ENCODE results near the gene REEP3.

The REEP3 gene

DNA sequence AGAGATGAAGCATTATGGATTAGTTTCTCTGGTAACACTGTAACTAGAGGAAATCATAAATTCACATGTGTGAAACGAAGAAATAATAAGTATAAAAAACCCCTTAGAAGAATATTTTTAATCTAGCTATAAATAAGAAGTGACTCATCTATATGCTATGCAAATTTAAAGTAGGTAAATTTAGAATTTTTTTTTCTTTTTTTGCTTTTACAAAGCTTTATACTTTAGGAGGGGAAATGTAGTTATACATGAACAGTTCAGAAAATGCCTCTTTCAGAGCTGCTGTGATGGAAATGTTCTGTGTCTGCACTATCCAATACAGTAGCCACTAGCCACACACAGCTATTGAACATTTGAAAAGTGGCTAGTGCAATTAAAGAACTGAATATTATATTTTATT is 87.3 kb downstream of the REEP3 start:
- TF ChIP-seq GATA2 (IDR thresholded peaks at IDR 0.05; ENCODE audit: low read depth, low read length) = no peak
- TF ChIP-seq GATA3 (IDR thresholded peaks at IDR 0.05; ENCODE audit: low read depth, low read length) = no peak

DNA sequence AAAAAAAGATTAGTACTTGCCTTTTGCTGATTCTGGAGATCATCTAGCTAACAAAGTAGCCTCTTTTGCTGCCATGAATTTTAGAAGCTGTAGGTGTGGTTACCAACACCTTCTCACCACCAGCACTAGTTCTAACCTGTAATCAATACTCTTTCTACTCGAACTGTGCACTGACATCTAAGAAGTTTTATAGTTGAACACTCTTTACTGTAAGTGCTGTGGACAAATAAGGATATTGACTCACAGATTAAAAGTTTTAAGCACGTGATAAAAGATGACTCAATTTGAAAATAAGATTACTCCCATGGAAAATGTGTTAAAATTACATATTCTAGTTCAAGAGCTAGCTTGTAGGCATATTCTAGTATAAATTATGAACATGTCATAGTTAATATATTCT is 89.9 kb downstream of the REEP3 start:
- no peak for TF ChIP-seq GATA2 (IDR thresholded peaks at IDR 0.05; ENCODE audit: low read depth, low read length)
- TF ChIP-seq GATA3 (IDR thresholded peaks at IDR 0.05; ENCODE audit: low read depth, low read length) = no peak

DNA sequence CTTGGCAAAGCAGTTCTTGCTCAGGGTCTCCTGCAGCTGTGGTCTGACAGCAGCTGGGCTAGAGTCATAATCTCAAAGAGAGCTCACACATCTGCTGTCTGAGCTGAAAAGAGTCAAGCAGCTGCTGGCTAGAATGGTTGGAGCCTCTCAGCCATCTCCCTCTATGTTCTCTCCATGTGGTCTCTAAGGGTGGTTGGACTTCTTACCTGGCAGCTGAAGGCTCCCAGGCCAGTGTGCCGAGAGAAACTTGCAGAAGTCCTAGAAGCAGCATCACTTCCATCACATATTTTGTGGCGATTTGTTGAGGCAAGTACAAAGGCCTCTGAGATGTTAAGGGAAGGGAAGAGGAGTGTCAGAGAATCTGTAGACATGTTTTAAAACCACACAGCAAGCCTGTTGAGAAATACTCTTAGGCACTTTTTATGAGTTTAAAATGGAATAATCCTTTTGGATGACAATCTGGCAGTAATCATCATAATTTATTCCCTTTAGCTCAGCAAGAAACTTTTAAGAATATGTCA is 93.2 kb downstream of the REEP3 start:
- TF ChIP-seq GATA3 (IDR thresholded peaks at IDR 0.05; ENCODE audit: low read depth, low read length) = no peak
- TF ChIP-seq GATA2 (IDR thresholded peaks at IDR 0.05; ENCODE audit: low read depth, low read length) = no peak

DNA sequence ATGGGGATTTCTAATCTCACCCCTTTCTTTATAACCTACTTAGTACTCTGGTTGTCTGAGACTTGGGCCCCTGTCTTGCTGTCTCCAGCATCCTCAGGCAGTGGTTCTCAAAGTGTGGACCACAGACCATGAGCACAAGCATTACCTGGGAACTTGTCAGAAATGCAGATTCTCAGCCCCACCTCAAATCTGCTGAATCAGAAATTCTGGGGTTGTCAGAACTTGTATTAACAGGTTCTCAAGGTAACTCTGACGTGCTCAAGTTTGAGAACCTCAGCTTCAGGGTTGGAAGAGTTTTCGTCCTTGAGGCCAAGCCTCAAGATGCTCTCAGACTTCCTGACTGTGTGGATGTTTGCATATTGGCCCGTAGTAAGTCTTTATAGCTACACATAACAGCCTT is 97.4 kb downstream of the REEP3 start:
- TF ChIP-seq GATA3 (IDR thresholded peaks at IDR 0.05; ENCODE audit: low read depth, low read length) = no peak
- no peak for TF ChIP-seq GATA2 (IDR thresholded peaks at IDR 0.05; ENCODE audit: low read depth, low read length)

DNA sequence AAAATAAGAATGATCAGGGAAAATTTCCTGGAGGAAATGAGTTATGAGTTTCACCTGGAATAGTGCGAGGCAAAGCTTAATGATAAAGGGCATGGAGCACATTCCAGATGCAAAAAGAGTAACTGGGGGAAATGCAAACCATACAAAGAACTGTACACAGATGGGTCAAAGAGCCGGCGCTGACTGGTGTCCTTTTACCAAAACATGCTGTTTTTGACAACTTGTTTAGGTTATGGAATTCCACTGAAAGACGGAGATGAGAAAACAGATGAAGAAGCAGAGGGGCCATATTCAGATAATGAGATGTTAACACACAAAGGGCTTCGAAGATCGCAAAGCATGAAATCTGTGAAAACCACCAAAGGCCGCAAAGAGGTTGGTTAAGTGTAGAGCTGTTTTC is 98.2 kb downstream of the REEP3 start:
- TF ChIP-seq GATA2 (IDR thresholded peaks at IDR 0.05; ENCODE audit: low read depth, low read length) = no peak
- no peak for TF ChIP-seq GATA3 (IDR thresholded peaks at IDR 0.05; ENCODE audit: low read depth, low read length)

DNA sequence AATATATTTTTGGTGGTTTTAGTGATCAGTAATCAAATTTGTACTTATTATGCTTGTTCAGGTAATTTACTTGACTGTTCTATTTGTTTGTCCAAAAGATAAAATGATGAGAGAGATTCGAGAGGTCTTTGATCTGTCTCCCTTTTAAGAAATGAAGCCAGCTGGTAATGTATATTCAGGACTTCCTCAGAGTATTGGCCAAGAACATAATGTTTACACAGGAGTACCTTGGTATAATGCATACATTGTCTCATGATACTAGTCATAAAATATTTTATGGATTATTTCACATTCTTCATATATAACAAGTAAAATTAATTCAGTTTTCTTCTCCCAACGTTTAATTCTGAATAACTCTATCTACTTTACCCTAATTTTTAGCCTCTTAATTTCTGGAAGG is 100.9 kb downstream of the REEP3 start:
- TF ChIP-seq GATA2 (IDR thresholded peaks at IDR 0.05; ENCODE audit: low read depth, low read length) (no peak), GATA3 (IDR thresholded peaks at IDR 0.05; ENCODE audit: low read depth, low read length) (no peak)

DNA sequence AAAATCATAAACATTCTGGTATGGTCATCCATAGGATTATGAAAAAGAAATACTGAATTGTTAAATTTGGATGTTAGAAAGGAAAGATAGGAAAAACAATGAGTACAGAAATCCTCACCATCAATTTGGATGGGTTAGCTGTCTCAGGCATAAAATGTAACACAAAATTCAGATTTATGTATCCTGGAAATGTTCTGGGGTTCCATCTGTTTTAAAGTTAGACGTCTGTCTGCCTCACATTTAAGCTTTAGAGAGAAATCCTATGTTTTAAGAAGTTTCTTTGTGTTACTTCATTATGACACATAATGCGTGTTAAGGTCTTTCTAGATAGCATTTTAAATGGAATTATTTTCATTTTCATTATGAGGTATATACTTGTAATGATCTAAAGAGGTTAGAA is 103.5 kb downstream of the REEP3 start:
- TF ChIP-seq GATA2 (IDR thresholded peaks at IDR 0.05; ENCODE audit: low read depth, low read length) (no peak), GATA3 (IDR thresholded peaks at IDR 0.05; ENCODE audit: low read depth, low read length) (no peak)

DNA sequence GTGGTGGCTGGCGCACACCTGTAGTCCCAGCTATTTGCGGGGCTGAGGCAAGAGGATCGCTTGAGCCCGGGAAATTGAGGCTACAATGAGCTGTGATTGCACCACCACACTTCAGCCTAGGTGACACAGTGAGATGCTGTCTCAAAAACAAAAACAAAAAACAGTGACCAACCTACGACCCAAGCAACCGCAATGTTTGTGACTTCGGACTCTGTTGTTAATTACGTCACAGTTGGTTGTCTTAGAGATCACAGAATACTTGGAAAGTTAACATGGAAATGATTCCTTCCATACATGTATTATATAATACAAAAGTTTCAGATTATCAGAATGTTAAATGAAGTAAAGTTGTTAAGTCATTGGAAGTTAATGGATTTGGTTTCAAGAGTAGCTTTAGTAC is 106.2 kb downstream of the REEP3 start:
- TF ChIP-seq GATA3 (IDR thresholded peaks at IDR 0.05; ENCODE audit: low read depth, low read length) (no peak), GATA2 (IDR thresholded peaks at IDR 0.05; ENCODE audit: low read depth, low read length) (no peak)

DNA sequence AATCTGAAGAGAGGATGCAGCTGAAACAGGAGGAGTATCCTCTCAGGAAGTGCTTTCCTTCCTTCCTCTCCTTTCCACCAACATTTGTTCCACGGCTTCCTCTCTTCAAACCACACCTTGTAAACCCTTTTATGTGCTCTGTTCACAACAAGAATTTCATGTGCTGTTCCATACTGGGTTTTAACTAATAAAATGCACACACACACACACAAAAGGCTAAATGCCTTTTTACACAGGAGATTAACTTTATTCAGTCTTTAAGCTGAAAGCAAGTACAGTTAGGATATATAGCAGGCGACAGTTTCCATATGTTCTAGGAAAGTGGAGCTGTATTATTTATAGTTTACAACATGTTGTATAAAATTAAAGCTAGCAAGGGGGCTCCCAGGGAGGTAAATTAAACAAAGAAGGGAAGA is 106.7 kb downstream of the REEP3 start:
- TF ChIP-seq GATA2 (IDR thresholded peaks at IDR 0.05; ENCODE audit: low read depth, low read length) (no peak), GATA3 (IDR thresholded peaks at IDR 0.05; ENCODE audit: low read depth, low read length) (no peak)

DNA sequence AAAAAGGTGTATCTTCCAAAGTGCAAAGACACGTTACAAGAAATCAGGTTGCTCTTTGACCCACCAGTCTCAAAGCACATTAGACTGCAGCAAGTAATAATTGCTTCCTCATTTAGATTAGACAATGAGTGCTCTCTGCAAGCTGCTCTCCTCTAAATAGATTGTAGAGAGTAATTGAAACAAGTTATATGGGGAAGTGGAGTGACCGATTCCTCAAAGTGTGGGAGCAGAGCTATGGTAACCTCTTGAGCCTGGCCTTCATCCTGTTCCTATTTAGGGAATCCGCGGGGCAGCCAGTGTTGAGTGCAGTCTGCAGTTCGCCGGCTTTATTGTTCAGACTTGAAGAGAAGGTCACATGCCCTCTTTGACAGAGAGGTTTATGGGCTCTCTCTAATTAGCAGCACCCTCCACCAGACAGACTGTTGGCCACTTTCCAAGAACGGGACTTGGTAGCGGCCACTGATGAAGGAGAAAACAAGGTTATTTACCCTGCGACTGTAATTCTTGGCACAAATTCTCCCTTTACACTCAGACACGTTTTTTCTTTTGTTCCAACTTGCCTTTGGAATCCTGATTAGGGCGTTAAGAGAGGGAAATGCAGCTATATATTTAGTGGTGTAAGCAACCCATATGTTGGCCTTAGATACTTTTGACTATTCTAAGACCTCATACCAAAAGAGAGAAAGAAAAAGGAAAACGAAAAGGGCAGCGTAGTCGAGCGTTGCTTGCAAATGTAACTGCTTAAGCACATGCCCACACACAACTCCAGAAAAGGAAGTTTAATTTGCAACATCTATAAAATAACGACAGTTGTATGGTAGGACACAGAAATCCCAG is 107.5 kb downstream of the REEP3 start:
- TF ChIP-seq GATA2 (IDR thresholded peaks at IDR 0.05; ENCODE audit: low read depth, low read length) = no peak
- TF ChIP-seq GATA3 (IDR thresholded peaks at IDR 0.05; ENCODE audit: low read depth, low read length) = no peak

DNA sequence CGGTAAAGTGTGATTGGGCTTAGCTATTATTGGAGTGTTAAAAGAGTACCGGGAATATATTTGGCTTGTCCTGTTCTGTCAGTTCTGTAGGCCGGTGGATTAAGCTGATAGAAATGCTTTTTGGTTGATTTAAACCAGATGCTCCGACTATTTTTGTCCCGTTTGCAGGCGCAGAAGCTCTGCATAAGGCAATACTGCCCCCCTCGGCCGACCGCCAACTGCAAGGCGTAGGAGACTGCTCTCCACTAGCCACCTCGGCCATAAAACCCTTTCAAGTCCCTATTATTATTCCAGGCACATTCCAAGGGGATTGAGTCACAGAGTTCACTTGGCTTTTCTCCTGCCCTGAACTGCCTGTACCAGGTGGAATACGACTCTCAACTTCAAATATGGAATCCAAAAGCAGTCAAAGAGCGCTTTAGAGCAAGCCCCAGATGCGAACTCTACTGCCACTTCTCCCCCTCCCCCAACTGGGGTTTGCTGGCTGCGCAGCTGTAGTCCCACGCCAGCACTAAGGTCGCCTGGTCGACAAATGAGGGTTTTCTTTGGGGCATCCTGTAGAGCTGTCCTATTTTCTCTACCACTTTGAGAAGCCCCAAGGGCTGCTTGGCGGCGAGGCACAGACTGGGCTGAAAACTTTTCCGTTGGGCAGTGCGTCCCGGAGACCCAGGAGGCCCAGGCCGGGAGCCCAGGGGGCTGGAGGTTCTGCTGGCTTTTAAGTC is 108.3 kb downstream of the REEP3 start:
- TF ChIP-seq GATA3 (IDR thresholded peaks at IDR 0.05; ENCODE audit: low read depth, low read length) (no peak), GATA2 (IDR thresholded peaks at IDR 0.05; ENCODE audit: low read depth, low read length) (peak; percentile 41)

DNA sequence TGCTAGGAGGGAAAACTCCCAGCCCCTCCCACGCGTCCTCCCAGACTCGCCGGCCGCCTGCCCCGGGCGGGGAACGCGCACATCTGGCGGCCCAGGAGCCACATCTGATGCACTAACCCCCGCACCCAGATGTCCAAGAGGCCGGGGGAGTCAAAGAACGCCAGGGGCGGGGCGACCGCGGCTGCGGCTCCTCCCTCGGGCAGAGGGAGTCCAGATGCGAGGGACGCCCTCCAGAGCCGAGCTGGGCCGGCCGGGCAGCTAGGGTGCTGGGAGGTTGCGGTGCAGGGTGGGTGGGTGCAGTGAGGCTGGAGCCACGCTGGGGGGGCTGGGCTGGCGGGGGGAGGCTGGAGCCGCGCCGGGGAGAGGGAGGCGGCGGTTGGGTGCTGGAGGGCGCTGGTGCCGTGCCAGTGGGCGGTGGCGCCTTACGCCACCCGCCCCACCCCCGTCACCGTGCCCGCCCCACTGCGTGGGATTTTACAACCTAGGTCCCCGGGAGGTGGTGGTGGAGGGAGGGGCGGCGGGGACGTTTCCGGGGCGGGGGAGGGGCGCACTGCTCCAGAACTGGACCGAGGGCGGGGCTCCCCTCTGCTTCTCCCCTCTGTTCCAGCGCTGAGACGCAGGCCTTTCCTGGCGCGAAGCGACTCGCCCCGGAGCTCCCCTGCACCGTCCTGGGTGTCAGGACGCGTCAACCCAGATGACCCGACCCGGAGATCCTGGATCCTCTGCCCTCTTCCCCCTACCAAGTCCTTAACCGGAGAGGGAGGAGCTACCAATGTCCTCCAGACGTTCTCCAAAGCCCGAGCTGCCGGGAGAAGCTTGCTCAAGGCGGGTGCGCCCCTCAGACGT is 109.1 kb downstream of the REEP3 start:
- TF ChIP-seq GATA2 (IDR thresholded peaks at IDR 0.05; ENCODE audit: low read depth, low read length) (peak; percentile 37; the same call in 1 of the 2 replicates), GATA3 (IDR thresholded peaks at IDR 0.05; ENCODE audit: low read depth, low read length) (no peak)

DNA sequence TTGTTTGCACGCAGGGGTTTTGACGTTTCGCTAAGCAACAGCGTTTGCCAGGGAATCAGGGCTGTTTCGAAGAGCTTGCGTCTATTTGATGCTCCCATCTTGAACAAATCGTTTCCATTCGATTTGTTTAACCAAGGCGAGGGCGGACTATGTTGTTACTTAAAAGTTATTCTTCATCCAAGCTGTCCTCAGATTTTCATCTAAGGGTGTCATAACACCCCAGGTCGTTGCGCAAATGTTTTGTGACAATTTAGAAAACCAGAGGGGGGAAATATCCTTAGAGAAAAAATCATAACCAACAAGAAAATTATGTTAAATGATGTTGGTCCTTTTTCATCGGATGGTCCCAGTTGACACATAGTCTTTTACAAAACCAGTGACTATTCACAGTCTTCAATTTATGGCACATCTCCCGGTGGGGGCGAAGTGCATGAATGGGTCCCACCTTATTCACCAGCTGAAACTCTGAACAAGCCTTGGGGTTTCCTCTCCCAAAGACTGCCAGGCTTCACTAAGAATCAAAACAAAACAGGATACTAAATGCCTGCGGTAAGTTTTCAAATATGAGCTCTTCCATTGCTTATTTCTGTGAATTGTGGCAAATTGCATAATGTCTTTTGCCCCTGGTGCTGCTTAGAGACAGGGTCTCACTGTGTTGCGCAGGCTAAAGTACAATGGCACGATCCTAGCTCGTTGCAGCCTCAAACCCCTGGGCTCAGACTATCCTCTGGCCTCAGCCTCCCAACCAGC is 109.9 kb downstream of the REEP3 start:
- TF ChIP-seq GATA2 (IDR thresholded peaks at IDR 0.05; ENCODE audit: low read depth, low read length) = no peak
- TF ChIP-seq GATA3 (IDR thresholded peaks at IDR 0.05; ENCODE audit: low read depth, low read length) = no peak

Data from SH-SY5Y (cell line).